Pancreas (tissue), 10 donors: ENCODE results near the gene RAB11A. TPM values are rescaled to one million over a fixed set of nuclear protein-coding genes. Genes with fewer than 3 reads are reported as not detected.

Source experiments
- ATAC-seq, 4 donors: fragments of 200-7000 bp; cut with Tn5 transposase; one replicate each; pipeline versions ENCODE4 v1.8.0 to v1.9.1; 2020; ENCODE audit warnings: mild to moderate bottlenecking in 4 of 4, moderate library complexity in 4 of 4
- DNase-seq, 6 donors: peaks; one replicate each; pipeline ENCODE4 v3.0.0-alpha.2; 2020
- FAIRE-seq: peaks from 2 replicates; lab custom pipeline; 2012; peaks lifted over from hg19 to GRCh38; lab: Jason Lieb, UNC
- H3K27ac ChIP-seq, 4 donors: fragments of 200-600 bp; sonication (generic); 1 replicate in 3 of 4; 2 replicates in 1 of 4; pipeline versions ENCODE4 v1.5.0 to v1.8.0; 2020
- H3K27me3 ChIP-seq, 4 donors: fragments of 200-600 bp; one replicate each; pipeline ENCODE4 v1.8.0; 2021
- H3K36me3 ChIP-seq, 3 donors: fragments of 200-600 bp; sonication (generic) in 1 of 3; one replicate each; pipeline versions ENCODE4 v1.5.0 to v1.8.0; 2020 to 2021
- H3K4me1 ChIP-seq, 3 donors: fragments of 200-600 bp; one replicate each; pipeline ENCODE4 v1.8.0; 2021
- H3K4me3 ChIP-seq, 4 donors: fragments of 200-600 bp; sonication (generic) in 2 of 4; one replicate each; pipeline versions ENCODE4 v1.5.0 to v1.8.0; 2020 to 2021
- H3K9me3 ChIP-seq, 4 donors: fragments of 200-600 bp; one replicate each; pipeline ENCODE4 v1.8.0; 2021
- intact Hi-C, 3 donors: fragments of 100-400 bp; cut with DNase I; formaldehyde crosslinking; loops; one replicate each; pipeline versions ENCODE4 v1.11.1 to v1.14.2; 2022
- polyA plus RNA-seq, 2 donors: library from polyadenylated mRNA; stranded (reverse); fragments of 200-250 nt; gene quantifications; one replicate each; pipeline ENCODE4 v1.2.3, GENCODE V29; 2013
- total RNA-seq, 6 donors: library from RNA; stranded (reverse); fragmentation: NEBNext Ultra II Directional in 4 of 6; extraction: Animal tissue kit (Norgen Biotek cat#: 25700) in 4 of 6; gene quantifications; one replicate each; pipeline versions ENCODE4 v1.2.1 to v1.2.4, GENCODE V29; 2021 to 2023
- TF ChIP-seq, protein P1 (sequence below), 4 donors: fragments of 200-600 bp; sonication (generic) in 3 of 4; IDR thresholded peaks; one replicate each; pipeline versions ENCODE4 v1.5.0 to v1.8.0; 2021; ENCODE audit warnings: antibody characterized with exemption in 4 of 4
- donor health status: healthy with polysubstance abuse.
- donor health status: DM: no; HTN: no; CAD: no; lungs with moderate emphysema.
- donor health status: DM: no; HTN: no; CAD: no.
- donor health status: control.
- donor health status: control.
- donor health status: Bipolar disorder and iron deficiency.
- donor health status: DM: yes; HTN: yes; CAD: no.
- donor health status: DM: no; HTN: no; CAD: no.
- donor health status: DM: no; HTN: no; CAD: no.
- donor health status: DM: yes; HTN: yes; CAD: no.

The RAB11A gene
- total and polyA plus RNA-seq, 8 donors = 19.8 to 98.4 (median 62.0) TPM

DNA sequence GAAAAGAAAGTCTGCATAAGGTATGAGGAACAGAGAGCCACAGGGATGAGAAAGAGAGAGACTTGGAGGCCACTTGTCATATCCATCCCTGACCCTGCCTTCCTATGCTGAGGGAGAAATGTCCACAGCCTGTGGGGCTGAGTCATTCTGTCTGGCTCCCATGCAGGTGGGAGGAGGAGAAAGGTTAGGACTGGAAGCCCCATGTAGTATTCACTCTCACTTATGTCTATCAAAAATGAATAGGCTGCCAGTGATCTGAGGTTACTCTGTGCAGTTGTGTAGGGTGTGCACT is 71.3 kb downstream of the RAB11A start:
- TF ChIP-seq, protein P1, sequence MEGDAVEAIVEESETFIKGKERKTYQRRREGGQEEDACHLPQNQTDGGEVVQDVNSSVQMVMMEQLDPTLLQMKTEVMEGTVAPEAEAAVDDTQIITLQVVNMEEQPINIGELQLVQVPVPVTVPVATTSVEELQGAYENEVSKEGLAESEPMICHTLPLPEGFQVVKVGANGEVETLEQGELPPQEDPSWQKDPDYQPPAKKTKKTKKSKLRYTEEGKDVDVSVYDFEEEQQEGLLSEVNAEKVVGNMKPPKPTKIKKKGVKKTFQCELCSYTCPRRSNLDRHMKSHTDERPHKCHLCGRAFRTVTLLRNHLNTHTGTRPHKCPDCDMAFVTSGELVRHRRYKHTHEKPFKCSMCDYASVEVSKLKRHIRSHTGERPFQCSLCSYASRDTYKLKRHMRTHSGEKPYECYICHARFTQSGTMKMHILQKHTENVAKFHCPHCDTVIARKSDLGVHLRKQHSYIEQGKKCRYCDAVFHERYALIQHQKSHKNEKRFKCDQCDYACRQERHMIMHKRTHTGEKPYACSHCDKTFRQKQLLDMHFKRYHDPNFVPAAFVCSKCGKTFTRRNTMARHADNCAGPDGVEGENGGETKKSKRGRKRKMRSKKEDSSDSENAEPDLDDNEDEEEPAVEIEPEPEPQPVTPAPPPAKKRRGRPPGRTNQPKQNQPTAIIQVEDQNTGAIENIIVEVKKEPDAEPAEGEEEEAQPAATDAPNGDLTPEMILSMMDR (IDR thresholded peaks at IDR 0.05) = no peak
- FAIRE-seq (no peak), ATAC-seq (peak in 3 of 4 donors; percentile 14 to 58 (median 56)), DNase-seq (no peak)
- intact Hi-C loops = no loop called here
- Histone ChIP-seq H3K27me3 (no peaks in the 10 kb centered on the region), H3K27ac (no peak overlapping the region), H3K9me3 (no peaks in the 10 kb centered on the region), H3K36me3 (no peaks in the 10 kb centered on the region), H3K4me1 (no peaks in the 10 kb centered on the region), H3K4me3 (no peak overlapping the region)

Other genes with a start within 250 kb of the RAB11A start
- 1 to 10 TPM; 1.9 to 5.8 (median 4.5) TPM for gene SLC24A1, start 247.6 kb upstream of the RAB11A start, total RNA-seq
- gene SLC24A1, start 247.6 kb upstream of the RAB11A start, polyA plus RNA-seq = 1 to 10 TPM; 1.9 to 2.7 TPM
- 10 to 100 TPM; 21.4 to 34.5 (median 28.2) TPM for gene DENND4A, start 77.2 kb upstream of the RAB11A start, total RNA-seq
- gene DENND4A, start 77.2 kb upstream of the RAB11A start, polyA plus RNA-seq = 10 to 100 TPM in 1 of 2 donors, 1 to 10 TPM in 1; 8.6 to 10.8 TPM